GM12865 (cell line): ENCODE data around the gene EPM2A.

Experiments used
- DNase-seq: peaks from one replicate; pipeline ENCODE4 v3.0.0; 2010; ENCODE audit warnings: low read depth
- H3K4me3 ChIP-seq: 2 replicates; pipeline ENCODE4 v1.5.1; 2011; ENCODE audit warnings: mild to moderate bottlenecking, low read depth, low read length, control low read depth
- CTCF ChIP-seq: IDR thresholded peaks from 2 replicates; pipeline ENCODE4 v1.5.1; 2011; ENCODE audit warnings: low read length, control low read depth, low read depth, inconsistent platforms; ENCODE audit not compliant: insufficient read depth; ENCODE audit errors: missing control alignments

EPM2A gene

GRCh38 chr6:145660676-145661075 is 74.6 kb downstream of the EPM2A start:
- no peak for TF ChIP-seq CTCF
- no peak for DNase-seq
- H3K4me3 ChIP-seq, result no peak overlapping the region

- DNase-seq, result no peak
- no peak for TF ChIP-seq CTCF
- no peak overlapping the region for H3K4me3 ChIP-seq
Observed at GRCh38 chr6:145656128-145656527, 79.2 kb downstream of the EPM2A start.

- DNase-seq, result no peak
- no peak for TF ChIP-seq CTCF
Observed at GRCh38 chr6:145652572-145652971, 82.7 kb downstream of the EPM2A start.

GRCh38 chr6:145651988-145652387 is 83.3 kb downstream of the EPM2A start:
- DNase-seq, result no peak
- no peak overlapping the region for H3K4me3 ChIP-seq
- TF ChIP-seq CTCF, result no peak

More at GRCh38 chr6:145652572-145652971, 82.7 kb downstream of the EPM2A start:
- H3K4me3 ChIP-seq, result no peak overlapping the region

- no peak for TF ChIP-seq CTCF
- H3K4me3 ChIP-seq, result no peak overlapping the region
- no peak for DNase-seq
Observed at GRCh38 chr6:145648149-145648548, 87.2 kb downstream of the EPM2A start.

- TF ChIP-seq CTCF, result no peak
- no peak overlapping the region for H3K4me3 ChIP-seq
- DNase-seq, result no peak
Observed at GRCh38 chr6:145647602-145648001, 87.7 kb downstream of the EPM2A start.

GRCh38 chr6:145643760-145644159 is 91.6 kb downstream of the EPM2A start:
- no peak for DNase-seq
- TF ChIP-seq CTCF, result no peak
- H3K4me3 ChIP-seq, result no peak overlapping the region
